ENCODE measurements around the gene AURKB.
"Not testable (repeated sequence)": the region's sequence is repeated elsewhere in the genome, so short reads cannot be mapped to it uniquely, and the experiment has no call there.

AURKB gene

DNA sequence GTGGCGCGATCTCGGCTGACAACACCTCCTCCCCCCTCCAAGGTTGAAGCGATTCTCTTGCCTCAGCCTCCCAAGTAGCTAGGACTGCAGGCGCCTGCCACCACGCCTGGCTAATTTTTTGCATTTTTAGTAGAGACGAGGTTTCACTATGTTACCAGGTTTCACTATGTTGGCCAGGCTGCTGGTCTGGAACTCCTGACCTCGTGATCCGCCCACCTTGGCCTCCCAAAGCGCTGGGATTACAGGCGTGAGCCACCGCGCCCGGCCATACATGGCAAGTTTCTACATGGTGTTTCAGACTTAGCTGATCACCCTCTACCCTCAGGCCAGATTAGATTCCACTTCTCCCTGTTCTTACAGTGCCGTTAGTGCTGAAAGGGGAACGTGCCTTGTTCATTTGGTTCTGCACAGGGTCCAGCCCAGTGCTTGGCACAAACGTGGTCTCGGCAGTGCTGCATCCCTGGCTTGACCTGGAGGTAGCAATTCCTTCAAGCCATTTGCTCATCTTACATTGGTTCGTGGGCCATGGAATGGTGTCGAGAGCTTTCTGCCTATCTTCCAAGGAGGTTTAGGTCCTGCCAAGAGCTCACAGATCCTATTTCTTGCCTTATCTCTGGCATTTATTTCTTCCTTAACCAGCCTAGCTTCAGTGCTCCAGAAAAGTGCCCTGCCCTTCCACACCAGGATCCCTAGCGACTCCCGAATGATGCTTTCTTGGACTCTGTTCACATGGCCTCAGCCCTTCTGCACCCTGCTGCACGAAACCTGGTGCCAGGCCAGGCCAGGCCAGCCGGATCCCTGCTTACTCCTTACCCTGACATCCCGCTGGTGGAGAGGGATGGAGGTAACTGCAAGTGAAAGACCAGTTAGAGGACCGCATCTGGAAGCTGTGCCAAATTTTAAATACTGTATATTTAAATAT, 14.8 kb upstream of the AURKB start:
- no peak for DNase-seq

DNA sequence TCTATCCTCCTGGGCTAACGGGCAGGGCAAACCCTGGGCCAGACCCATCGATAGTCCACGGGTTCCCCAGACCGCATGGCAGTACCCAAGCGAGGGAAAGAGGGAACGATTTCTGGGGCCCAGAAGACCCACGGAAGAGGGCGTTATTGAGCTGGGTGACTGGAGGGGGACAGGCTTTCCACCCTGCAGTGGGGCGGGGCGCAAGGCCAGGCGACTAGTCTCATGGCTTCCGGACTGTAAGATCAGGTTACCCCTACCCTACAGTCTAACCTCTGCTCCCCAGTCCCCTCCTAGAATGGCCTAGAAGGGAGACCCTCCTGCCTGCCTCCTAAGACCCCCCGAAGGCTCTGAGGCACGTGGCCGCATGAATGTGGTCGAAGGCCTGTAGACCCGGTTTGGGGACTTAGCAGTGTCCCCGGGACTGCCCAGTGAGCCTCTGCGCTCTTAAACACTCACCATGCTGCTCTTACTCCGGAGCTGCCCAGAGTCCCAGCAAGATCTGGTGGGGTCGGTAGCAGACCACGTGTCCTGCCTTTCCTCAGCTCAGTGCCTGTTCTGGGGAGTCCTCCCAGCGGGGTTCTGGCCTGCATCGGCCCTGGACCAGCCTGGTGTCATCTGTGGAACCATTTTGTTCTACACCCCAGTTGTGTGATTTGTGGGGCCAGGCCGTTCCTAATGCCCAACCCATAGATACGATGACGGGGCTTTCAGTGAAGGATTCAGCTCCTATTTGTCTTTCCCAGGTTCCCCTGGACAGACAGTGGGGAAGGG, 13.2 kb upstream of the AURKB start:
- DNase-seq: peak; percentile 32

DNA sequence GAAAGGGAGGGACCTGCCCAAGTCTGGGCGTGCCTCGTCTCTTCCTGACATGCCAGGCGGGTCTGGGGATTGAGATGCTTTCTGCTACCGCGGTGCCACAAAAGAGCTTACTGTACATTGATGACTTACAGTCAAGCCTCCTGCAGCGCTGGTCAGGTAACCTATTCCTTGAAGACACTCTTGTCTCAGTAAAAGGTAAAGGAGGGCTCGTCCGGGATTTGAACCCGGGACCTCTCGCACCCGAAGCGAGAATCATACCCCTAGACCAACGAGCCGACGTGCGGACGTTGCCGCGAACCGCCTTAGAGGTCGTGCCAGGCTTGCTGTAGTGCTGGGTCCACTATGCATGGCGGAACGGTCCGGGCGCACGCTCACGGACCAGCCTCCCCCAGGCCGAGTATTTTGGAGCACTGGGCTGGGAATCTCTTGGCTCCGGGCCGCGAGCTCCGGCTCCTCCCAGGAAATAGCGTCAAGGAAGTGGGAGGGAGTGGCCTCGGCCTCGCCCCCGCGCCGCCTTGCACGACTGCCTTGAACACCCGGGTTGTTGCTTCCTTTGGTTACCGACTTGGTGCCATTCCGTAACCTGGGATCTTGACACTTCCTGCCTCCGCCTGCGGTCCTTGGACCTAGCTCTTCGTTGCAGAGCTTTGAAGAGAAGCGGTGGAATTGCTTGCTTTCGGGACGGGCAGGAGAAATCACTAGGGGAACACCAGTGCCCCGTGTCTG, 12.4 kb upstream of the AURKB start:
- peak; percentile 96 for DNase-seq

DNA sequence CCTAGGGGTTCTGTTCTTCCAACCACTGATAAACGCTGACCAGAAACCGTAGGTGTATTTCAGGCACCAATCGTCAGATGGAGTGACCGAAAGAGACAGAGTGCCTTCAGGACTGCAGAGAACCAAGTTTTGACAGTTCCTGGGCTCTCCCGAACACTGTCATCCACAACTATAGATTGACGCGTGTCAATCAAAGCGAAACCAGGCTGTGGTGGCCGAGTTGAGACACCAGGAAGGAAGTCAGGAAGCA, 11.9 kb upstream of the AURKB start:
- no peak for DNase-seq

DNA sequence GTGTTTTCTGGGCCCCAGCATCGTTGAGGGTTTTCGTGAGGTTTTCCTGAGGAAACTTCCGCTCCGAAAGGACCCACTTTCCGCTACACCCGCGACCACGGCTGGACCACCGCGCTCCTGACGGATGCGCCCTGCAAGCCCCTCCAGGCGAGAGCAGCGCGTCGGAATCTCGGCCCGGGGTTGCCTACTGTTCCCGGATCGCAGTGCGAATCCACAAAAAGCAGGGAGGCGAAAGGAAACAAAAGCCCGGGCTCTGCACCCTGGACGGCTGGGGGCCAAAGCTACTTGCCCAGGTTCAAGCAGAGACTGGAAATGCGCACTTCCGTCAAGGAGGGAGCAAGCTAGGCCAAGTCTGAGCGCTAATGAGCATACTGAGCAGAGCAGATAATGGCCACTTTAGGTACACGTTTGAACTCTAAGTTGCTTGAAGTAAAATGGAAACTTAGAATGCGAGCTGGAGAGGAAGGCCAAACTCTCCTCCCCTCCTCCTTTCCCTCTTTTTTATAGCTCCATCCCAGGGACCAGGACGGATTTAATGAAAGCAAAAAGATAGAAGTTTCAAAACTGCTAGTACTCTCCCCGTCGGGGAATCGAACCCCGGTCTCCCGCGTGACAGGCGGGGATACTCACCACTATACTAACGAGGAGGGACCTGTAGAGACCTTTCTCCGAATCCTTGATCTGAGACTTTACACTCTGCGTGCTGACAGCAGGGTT, 11.4 kb upstream of the AURKB start:
- peak; percentile 76 for DNase-seq

DNA sequence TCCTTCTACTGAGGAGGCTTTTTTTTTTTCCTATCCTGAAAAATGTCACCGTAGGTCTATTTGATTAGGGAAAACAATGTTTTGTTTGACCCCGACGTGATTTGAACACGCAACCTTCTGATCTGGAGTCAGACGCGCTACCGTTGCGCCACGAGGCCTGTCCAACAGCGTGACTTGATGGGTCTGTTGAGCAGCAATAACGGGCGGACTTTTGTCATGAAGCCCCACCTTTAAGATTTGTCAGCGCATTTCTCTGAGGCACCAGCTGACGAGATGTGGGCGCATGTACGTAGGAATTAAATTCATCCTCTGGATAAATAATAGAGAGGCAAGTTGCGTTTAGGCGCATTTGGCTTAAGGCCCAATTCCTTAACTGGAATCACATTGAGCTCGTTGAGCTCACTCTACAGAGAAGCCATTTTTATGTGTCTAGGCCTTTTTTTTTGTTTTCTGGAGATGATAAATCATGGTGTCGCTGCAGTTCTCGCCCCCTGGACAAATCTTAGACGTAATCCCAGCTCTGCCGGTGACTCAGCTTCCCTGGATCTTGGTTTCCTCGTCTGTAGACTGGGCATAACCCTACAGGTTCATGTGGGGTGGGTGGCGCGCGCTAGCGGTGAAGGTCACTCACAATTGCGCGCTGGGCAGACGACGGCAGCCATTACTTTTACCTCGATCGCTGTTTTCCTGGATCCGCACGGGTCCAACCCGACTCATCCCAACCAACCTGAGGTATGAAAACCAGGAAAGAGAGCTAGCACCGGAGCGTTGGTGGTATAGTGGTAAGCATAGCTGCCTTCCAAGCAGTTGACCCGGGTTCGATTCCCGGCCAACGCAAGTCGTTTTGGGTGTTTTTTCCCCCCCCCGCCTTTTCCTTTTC, 10.6 kb upstream of the AURKB start:
- peak; percentile 84 for DNase-seq

DNA sequence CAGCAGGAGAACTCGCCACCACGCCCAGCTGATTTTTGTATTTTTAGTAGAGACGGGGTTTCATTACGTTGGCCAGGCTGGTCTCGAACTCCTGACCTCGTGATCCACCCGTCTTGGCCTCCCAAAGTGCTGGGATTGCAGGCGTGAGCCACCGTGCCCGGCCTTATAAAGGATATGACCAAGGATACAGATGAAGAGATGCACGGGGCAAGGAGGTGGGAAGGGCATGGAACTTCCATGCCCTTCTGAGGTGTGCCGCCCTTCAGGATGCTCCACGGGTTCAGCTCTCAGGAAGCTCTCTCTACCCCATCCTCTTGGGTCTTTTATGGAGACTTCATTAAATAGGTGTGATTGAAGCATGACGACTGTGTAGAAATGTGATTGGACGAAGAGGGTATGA, 3.6 kb upstream of the AURKB start:
- DNase-seq: not testable (repeated sequence)

DNA sequence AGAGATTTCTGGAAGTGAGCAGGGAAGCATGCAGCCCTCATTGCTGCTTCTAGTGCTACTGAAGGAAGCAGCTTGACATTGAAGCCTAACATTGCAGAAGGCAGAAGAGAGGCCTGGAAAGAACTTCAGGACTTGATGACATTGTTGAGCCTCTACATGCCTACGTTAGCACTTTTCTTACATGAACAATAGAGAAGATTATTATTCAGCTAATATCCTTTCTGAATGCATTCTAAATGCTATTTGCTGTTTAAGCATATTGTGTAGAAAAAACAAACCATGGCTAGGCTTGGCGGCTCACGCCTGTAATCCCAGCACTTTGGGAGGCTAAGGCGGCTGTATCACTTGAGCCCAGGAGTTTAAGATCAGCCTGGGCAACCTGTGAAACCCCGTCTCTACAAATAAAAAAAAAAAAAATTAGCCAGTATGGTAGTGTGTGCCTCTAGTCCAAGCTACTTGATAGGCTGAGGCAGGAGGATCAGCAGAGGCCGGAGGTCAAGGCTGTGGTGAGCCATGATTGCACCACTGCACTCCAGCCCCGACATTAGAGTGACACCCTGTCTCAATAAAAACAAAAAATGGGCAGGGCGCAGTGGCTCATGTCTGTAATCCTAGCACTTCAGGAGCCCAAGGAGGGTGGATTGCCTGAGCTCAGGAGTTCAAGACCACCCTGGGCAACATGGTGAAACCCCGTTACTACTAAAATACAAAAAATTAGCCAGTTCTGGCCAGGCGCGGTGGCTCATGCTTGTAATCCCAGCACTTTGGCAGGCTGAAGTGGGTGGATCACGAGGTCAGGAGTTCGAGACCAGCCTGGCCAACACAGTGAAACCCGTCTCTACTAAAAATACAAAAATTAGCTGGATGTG, 2.2 kb upstream of the AURKB start:
- DNase-seq: no peak

DNA sequence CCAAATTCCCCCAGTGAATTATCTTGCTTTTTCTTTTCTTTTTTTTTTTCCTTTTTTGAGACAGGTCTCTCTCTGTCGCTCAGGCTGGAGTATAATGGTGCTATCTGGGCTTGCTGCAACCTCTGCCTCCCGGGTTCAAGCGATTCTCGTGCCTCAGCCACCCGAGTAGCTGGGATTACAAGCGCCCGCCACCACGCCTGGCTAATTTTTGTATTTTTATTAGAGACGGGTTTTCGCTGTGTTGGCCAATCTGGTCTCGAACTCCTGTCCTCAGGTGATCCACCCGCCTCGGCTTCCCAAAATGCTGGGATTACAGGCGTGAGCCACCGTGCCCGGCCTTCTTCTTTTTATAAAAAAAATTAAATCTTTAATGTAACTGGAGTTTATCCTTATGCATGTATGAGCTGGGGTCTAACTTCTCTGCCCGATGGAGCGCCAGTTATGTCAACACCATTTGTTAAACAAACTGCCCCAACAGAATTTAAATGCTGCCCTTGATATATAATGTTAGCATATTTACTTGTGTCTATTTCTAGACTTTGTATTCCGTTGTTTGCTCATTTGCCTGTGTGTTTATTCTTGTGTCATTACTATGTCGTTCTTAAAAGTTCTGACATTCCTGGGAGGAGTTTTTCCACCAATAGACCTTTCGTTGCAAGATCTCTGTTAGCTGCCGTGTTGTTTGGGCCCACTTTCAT, 535 bp upstream of the AURKB start:
- DNase-seq: no peak

DNA sequence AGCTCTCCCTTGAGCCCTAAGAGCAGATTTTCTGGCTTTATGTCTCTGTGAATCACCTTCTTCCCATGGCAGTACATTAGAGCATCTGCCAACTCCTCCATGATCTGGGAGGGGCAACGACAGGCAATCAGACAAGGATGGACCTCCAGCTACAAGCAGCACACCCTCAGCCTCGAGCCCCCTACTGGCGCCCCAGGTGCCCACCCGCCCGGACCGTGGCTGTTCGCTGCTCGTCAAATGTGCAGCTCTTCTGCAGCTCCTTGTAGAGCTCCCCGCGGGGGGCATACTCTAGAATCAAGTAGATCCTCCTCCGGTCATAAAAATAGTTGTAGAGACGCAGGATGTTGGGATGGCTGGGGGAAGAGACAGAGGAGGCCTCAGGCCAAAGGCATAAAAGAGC, 3.8 kb downstream of the AURKB start:
- no peak for DNase-seq

DNA sequence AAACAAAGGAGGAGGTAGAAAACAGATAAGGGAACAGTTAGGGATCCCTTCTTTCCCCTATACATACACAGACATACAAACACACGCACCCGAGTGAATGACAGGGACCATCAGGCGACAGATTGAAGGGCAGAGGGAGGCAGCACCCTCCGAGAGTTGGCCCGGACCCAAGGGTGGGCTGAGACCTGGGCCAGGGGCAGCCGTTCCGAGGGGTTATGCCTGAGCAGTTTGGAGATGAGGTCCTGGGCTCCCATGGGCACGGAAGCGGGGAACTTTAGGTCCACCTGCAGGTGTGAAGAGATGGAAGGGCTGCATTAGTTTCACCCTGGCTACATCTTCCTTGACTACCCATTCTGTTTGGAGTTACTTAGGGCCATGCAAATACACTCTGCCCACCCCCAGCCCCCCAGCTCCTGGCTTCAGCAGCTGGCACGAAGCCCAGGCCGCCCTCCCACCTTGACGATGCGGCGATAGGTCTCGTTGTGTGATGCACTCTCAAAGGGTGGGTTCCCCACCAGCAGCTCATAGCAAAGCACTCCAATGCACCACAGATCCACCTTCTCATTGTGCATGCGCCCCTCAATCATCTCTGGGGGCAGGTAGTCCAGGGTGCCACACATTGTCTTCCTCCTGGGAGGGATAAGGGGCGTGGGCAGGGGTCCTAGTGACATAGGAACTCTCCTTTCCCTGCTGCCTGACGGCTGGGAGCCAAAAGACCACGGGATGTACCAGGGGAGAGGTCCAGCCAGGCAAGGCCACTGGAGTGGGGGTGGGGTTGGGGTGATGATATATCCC, 5.4 kb downstream of the AURKB start:
- DNase-seq: no peak

DNA sequence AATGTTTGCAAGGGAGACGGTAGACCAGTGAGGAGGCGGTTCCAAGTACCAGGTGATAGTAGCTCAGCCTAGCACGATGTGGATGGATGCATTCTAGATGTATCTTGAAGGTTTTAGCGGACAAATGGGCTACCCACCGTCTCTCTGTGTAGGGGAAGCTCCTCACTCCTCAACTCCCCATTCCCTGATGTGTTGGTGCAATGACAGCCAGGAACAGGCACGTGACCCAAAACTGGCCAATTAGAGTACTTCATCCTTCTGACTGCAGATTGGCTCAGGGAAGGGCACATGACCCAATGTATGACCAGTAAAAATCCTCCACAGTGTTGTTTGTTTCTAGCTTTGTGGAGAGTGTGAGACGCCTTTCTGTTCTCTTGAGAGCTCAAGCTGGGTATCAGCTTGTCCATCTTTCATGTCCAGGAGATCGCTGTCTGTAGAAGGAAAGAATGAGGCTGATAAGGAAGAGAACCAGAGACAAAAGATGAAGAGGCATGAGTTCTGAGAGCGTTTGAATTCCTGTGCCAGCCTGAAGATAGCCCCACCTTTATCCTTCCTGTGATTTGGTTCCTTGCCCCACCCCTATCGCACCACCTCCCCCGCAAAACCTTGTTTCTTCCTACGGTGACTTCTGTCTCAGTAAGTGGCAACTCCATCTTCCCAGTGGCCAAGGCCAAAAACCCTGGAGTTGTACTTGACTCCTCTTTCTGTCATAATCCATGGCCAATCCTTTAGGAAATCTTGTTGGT, 18.1 kb downstream of the AURKB start:
- DNase-seq: peak; percentile 87

DNA sequence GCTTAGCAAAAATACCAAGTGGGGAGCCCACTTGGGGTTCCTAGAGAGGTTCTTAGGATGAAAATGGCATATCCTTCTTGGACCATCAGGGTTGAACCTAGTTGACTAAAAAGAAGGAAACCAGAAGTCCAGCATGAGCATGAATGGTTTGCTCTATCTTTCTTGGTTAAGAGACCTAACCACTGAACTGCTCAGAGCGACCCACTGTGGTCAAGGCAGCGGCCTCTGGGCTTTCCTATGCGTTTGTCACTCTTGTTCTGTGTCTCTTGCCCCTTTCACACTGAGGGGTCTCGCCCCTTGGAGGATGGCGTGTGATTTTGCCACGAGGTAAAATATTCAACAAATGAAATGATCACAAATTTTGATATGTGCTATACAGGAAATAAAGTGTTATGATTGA, 19.9 kb downstream of the AURKB start:
- DNase-seq: no peak

DNA sequence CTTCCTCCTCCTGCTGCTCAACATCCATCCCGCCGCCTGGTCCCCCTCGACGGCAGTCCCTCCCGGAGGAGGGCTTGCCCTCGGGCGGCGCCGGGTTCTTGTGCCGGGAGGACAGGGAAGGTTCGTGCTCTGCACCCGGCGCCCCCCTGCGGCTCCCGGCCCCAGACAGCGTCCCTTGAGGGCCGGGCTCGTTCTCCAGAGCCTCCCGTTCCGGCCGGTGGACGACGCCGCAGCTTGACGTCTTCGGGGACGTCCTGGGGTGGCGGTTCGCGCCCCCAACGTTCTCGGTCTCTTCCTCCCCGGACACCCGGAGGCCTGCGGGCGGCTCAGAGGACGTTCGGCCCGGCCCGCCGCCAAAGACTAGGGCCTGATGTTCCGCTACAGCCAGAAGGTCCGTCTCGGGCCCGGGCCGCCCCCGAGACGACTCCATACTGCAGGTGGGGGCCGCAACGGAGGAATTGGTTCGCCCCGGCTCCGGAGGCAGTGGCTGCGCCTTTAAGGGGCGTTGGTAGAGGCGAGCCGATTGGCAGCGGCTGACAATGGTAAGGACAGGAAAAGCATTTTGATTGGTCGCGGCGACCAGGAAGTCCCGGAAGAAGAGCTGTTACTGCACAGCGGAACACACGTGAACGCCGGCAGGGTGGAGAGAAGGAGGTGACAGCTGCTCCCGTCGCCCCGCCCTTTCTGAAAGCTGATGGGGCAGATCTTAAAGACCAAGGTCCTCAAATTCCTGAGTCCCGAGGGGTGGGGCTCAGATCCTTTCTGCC, 20.5 kb downstream of the AURKB start, which contains the start of gene BORCS6:
Gene BORCS6 (minus strand): TSS at position 470 of the 767 bp plus-strand sequence. CDS start 40 bp downstream, at position 430.
- DNase-seq: peak; percentile 97

DNA sequence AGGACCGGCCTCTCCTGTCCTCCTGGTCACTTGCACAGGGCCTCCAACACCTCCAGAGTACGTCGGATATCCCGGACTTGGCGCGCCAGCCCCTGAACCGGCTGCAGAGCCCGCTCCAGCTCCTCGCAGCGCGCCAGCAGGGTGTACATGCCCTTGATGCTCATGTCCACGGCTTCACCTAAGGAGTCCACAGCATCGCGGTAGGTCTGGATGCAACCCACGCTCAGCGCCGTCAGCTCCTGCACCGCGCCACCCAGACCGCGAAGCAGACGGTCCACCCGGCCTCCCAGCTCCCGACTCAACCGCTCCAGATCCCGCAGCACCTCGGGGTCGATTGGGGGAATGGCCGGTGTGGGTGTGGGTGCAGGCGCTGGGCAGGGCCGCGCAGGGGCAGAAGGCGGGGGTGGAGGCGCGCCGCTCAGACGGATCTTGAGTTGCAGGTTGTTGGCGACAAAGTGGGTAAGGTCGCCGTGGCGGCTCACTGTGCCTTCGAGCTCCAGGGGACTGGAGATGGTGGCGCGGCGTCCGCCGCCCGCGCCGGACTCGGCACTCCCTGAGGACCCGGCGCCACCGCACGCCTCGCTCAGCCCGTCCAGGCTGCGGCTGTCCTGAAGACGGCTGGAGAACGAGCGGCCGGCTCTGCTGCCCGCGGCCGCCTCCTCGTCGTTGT, 21.2 kb downstream of the AURKB start:
- DNase-seq: no peak

DNA sequence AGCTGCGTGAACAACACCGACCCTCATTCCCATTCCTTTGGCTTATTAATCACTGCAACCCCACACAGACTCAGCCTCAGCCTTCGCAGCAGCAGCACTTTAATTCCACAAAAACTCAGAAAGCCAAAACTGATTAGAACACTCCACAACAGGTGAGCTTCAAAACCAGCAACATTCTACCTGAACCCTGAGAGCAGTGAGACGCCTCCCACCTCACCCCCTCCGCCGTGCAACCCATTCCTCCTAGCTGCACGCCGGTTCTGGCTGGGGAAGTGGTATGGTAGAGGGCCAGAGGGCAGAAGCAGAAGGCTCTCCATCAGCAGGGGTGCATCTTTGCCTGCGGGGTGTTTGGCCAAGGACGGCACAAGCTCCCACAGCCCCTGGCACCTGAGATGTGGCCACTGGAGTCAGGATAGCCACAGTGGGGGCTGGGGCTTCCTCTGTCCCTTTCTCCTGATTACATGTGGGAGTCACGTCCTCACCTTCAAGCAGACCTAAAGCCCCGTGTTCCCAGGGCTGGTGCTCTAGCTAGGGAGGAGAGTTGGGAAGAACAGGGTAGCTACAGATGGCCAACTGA, 22.0 kb downstream of the AURKB start:
- DNase-seq: no peak

Data from NCI-H226 (cell line).